Aorta (tissue), 5 donors: ENCODE results near the gene CATSPERD. TPM values are rescaled to one million over a fixed set of nuclear protein-coding genes. Genes with fewer than 3 reads are reported as not detected.
"Not testable (repeated sequence)": the region's sequence is repeated elsewhere in the genome, so short reads cannot be mapped to it uniquely, and the experiment has no call there.

ENCODE experiments used
- ATAC-seq: fragments of 200-7000 bp; cut with Tn5 transposase; one replicate; pipeline ENCODE4 v1.9.1; 2022; ENCODE audit warnings: moderate library complexity; ENCODE audit not compliant: low FRiP score
- DNase-seq, 2 donors: peaks; one replicate each; pipeline ENCODE4 v3.0.0-alpha.2; 2020
- H3K27ac ChIP-seq, 2 donors: one replicate each; pipeline ENCODE4 v1.5.1; 2013; ENCODE audit warnings: low read length in 2 of 2, mild to moderate bottlenecking in 2 of 2, moderate library complexity in 2 of 2, control low read depth in 1 of 2, inconsistent platforms in 1 of 2, low read depth in 1 of 2
- H3K27me3 ChIP-seq, 2 donors: one replicate each; pipeline ENCODE4 v1.6.1; 2013; ENCODE audit warnings: control low read depth in 1 of 2, low read length in 1 of 2, mild to moderate bottlenecking in 1 of 2, moderate library complexity in 1 of 2; ENCODE audit not compliant: insufficient read depth in 2 of 2, control insufficient read depth in 1 of 2
- H3K36me3 ChIP-seq, 2 donors: one replicate each; pipeline ENCODE4 v1.6.1; 2013; ENCODE audit warnings: control low read depth in 1 of 2, low read length in 1 of 2, mild to moderate bottlenecking in 1 of 2; ENCODE audit not compliant: insufficient read depth in 2 of 2, control insufficient read depth in 1 of 2
- H3K4me1 ChIP-seq, 2 donors: one replicate each; pipeline ENCODE4 v1.6.1; 2013; ENCODE audit warnings: low read length in 2 of 2, control low read depth in 1 of 2, mild to moderate bottlenecking in 1 of 2, moderate library complexity in 1 of 2; ENCODE audit not compliant: insufficient read depth in 2 of 2, control insufficient read depth in 1 of 2
- H3K4me3 ChIP-seq, 2 donors: one replicate each; pipeline ENCODE4 v1.5.1; 2013; ENCODE audit warnings: low read length in 2 of 2, control low read depth in 1 of 2, mild to moderate bottlenecking in 1 of 2
- H3K9me3 ChIP-seq: one replicate; pipeline ENCODE4 v1.6.1; 2013; ENCODE audit warnings: mild to moderate bottlenecking, low read length; ENCODE audit not compliant: control insufficient read depth
- WGBS, 2 donors: extraction: QIAGEN DNeasy Blood & Tissue Kit; methylation state at CpG; one replicate each; pipeline ENCODE4 v1.1.7; 2013; 5-methylcytosine and 5-hydroxymethylcytosine counted together
- intact Hi-C, 2 donors: fragments of 100-400 bp; cut with DNase I; formaldehyde crosslinking; loops; one replicate each; pipeline versions ENCODE4 v1.14.2 to v1.15.0; 2022
- polyA plus RNA-seq, 2 donors: library from polyadenylated mRNA; stranded (reverse); fragments of 200-250 nt; gene quantifications; one replicate each; pipeline ENCODE4 v1.2.3, GENCODE V29; 2013
- total RNA-seq, 2 donors: library from RNA; stranded (reverse); fragmentation: NEBNext Ultra II Directional; extraction: Animal tissue kit (Norgen Biotek cat#: 25700); gene quantifications; one replicate each; pipeline ENCODE4 v1.2.1, GENCODE V29; 2021
- donor health status: healthy with polysubstance abuse.
- donor health status: Bipolar disorder and iron deficiency.
- donor health status: DM: no; HTN: no; CAD: no.
- donor health status: DM: no; HTN: no; CAD: no.
- donor health status: DM: yes; HTN: yes; CAD: no.

The CATSPERD gene
- total and polyA plus RNA-seq, 4 donors = not detected

GRCh38 chr19:5742051-5742450 lies 21.6 kb downstream of the CATSPERD start:
- 86 to 87% methylated on average over 19 of the region's 19 CpGs for WGBS, 2 donors
- intact Hi-C loops = no loop called here
- no peak overlapping the region for H3K27ac ChIP-seq

GRCh38 chr19:5743630-5744029 lies 23.2 kb downstream of the CATSPERD start:
- no peaks in the 10 kb centered on the region for H3K4me1 ChIP-seq
- no peaks in the 10 kb centered on the region for H3K9me3 ChIP-seq
- no peak overlapping the region for H3K4me3 ChIP-seq
- intact Hi-C loops = no loop called here
- no peak for ATAC-seq
- H3K27me3 ChIP-seq = no peaks in the 10 kb centered on the region
- no peak overlapping the region for H3K27ac ChIP-seq
- H3K36me3 ChIP-seq = no peaks in the 10 kb centered on the region
- no peak for DNase-seq

More at GRCh38 chr19:5742051-5742450, 21.6 kb downstream of the CATSPERD start:
- DNase-seq (no peak), ATAC-seq (no peak)
- no peaks in the 10 kb centered on the region for H3K9me3 ChIP-seq
- H3K36me3 ChIP-seq = no peaks in the 10 kb centered on the region
- no peak overlapping the region for H3K4me3 ChIP-seq
- H3K4me1 ChIP-seq = no peaks in the 10 kb centered on the region
- H3K27me3 ChIP-seq = no peaks in the 10 kb centered on the region

- ATAC-seq, H3K4me3 ChIP-seq, H3K27ac ChIP-seq, H3K36me3 ChIP-seq, H3K9me3 ChIP-seq, H3K27me3 ChIP-seq, DNase-seq, intact Hi-C loops, H3K4me1 ChIP-seq: not testable (repeated sequence)
- WGBS, 2 donors = 78 to 84% methylated on average over 10 of the region's 10 CpGs
These were observed 24.6 kb downstream of the CATSPERD start for GRCh38 chr19:5744999-5745398.

GRCh38 chr19:5748920-5749319 lies 28.5 kb downstream of the CATSPERD start:
- intact Hi-C loops, H3K27ac ChIP-seq, H3K9me3 ChIP-seq, H3K36me3 ChIP-seq, H3K27me3 ChIP-seq, ATAC-seq, H3K4me1 ChIP-seq, H3K4me3 ChIP-seq, DNase-seq: not testable (repeated sequence)
- 32 to 36% methylated on average over 6 of the region's 6 CpGs for WGBS, 2 donors

- Histone ChIP-seq H3K9me3 (no peaks in the 10 kb centered on the region), H3K4me1 (no peaks in the 10 kb centered on the region), H3K4me3 (no peak overlapping the region), H3K36me3 (no peaks in the 10 kb centered on the region), H3K27me3 (no peaks in the 10 kb centered on the region), H3K27ac (no peak overlapping the region)
- intact Hi-C loops = no loop called here
- WGBS, 2 donors = 86% methylated on average over 5 of the region's 5 CpGs
- ATAC-seq (no peak), DNase-seq (no peak)
These were observed 29.1 kb downstream of the CATSPERD start for GRCh38 chr19:5749505-5749904.

- Histone ChIP-seq H3K27ac (no peak overlapping the region), H3K36me3 (no peaks in the 10 kb centered on the region), H3K27me3 (no peaks in the 10 kb centered on the region), H3K9me3 (no peaks in the 10 kb centered on the region), H3K4me3 (no peak overlapping the region), H3K4me1 (no peaks in the 10 kb centered on the region)
- ATAC-seq (no peak), DNase-seq (no peak)
- 78 to 82% methylated on average over 7 of the region's 7 CpGs for WGBS, 2 donors
- intact Hi-C loops = no loop called here
These were observed 31.3 kb downstream of the CATSPERD start for GRCh38 chr19:5751709-5752108.

GRCh38 chr19:5753743-5754142 lies 33.3 kb downstream of the CATSPERD start:
- WGBS, 2 donors = 75 to 78% methylated on average over 6 of the region's 6 CpGs
- intact Hi-C loops = no loop called here
- no peak overlapping the region for H3K4me3 ChIP-seq

GRCh38 chr19:5762608-5763217 lies 42.3 kb downstream of the CATSPERD start:
- Histone ChIP-seq H3K9me3 (no peaks in the 10 kb centered on the region), H3K4me1 (no peaks in the 10 kb centered on the region), H3K4me3 (no peak overlapping the region), H3K27ac (no peak overlapping the region), H3K36me3 (no peaks in the 10 kb centered on the region), H3K27me3 (no peaks in the 10 kb centered on the region)
- 91 to 93% methylated on average over 5 of the region's 5 CpGs for WGBS, 2 donors
- DNase-seq = no peak
- ATAC-seq = no peak
- intact Hi-C loops = no loop called here

More at GRCh38 chr19:5753743-5754142, 33.3 kb downstream of the CATSPERD start:
- no peaks in the 10 kb centered on the region for H3K27me3 ChIP-seq
- DNase-seq (no peak), ATAC-seq (no peak)
- H3K27ac ChIP-seq = no peak overlapping the region
- no peaks in the 10 kb centered on the region for H3K36me3 ChIP-seq
- no peaks in the 10 kb centered on the region for H3K9me3 ChIP-seq
- no peaks in the 10 kb centered on the region for H3K4me1 ChIP-seq

GRCh38 chr19:5765220-5765619 lies 44.8 kb downstream of the CATSPERD start:
- no peak for ATAC-seq
- H3K4me1 ChIP-seq = no peaks in the 10 kb centered on the region
- no peaks in the 10 kb centered on the region for H3K36me3 ChIP-seq
- no peak overlapping the region for H3K27ac ChIP-seq
- H3K9me3 ChIP-seq = no peaks in the 10 kb centered on the region
- 94% methylated on average over 3 of the region's 3 CpGs for WGBS, 2 donors
- intact Hi-C loops = no loop called here
- H3K4me3 ChIP-seq = no peak overlapping the region
- no peak for DNase-seq
- H3K27me3 ChIP-seq = no peaks in the 10 kb centered on the region
